Endothelial cell of umbilical vein (primary cell): ENCODE results near the gene SAXO1.

Experiments
- CTCF ChIP-seq, 2 donors: IDR thresholded peaks; 1 replicate in 1 of 2; 2 replicates in 1 of 2; pipeline ENCODE4 v1.5.1; 2011; ENCODE audit warnings: low read length in 2 of 2, mild to moderate bottlenecking in 2 of 2, moderate library complexity in 2 of 2, control low read depth in 1 of 2, inconsistent platforms in 1 of 2, low read depth in 1 of 2; ENCODE audit not compliant: insufficient read depth in 1 of 2; ENCODE audit errors: extremely low read depth in 1 of 2
- EZH2 ChIP-seq: IDR thresholded peaks from 2 replicates; pipeline ENCODE4 v1.6.1; 2012; ENCODE audit warnings: borderline replicate concordance, low read depth, mild to moderate bottlenecking, moderate library complexity, low read length, inconsistent platforms; ENCODE audit not compliant: severe bottlenecking
- FOS ChIP-seq: IDR thresholded peaks from 2 replicates; pipeline ENCODE4 v1.6.1; 2011; ENCODE audit warnings: mild to moderate bottlenecking, low read length, moderate library complexity, borderline replicate concordance; ENCODE audit not compliant: insufficient read depth
- JUN ChIP-seq: IDR thresholded peaks from 2 replicates; pipeline ENCODE4 v1.6.1; 2011; ENCODE audit warnings: borderline replicate concordance, low read depth; ENCODE audit not compliant: insufficient read length, insufficient read depth
- MYC ChIP-seq: IDR thresholded peaks from one replicate; pipeline ENCODE4 v1.6.1; 2011; ENCODE audit warnings: mild to moderate bottlenecking, low read depth, low read length
- POLR2A ChIP-seq: IDR thresholded peaks from 2 replicates; pipeline ENCODE4 v1.6.1; 2012; ENCODE audit warnings: low read depth, mild to moderate bottlenecking, control low read depth, low read length
- POLR2AphosphoS5 ChIP-seq: IDR thresholded peaks from 2 replicates; pipeline ENCODE4 v1.6.1; 2012; ENCODE audit warnings: low read depth, mild to moderate bottlenecking, control low read depth, low read length, moderate library complexity; ENCODE audit not compliant: insufficient read depth
- TF ChIP-seq, protein P1 (sequence below): IDR thresholded peaks from 2 replicates; pipeline ENCODE4 v1.6.1; 2011; ENCODE audit not compliant: insufficient read depth, insufficient read length

DNA sequence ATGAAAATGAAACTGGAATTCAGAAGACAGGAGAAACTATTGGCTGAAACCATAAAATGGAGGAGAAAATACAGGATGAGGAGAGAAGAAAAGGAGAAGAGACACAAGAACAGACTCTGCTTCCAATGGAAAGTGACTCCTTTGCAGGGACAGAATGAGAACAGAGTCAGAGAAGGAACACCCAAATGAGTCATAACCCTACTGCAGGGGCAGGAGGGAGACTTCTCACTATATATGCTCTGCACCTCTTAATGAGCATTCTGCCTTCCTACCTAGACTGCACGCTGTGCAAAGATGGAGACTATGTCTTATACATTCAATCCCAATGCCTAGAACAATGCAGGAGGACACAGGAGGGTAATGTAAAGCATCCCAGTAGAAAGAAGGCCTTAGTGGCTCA lies 2.1 kb downstream of the SAXO1 start:
- TF ChIP-seq CTCF (IDR thresholded peaks at IDR 0.05; ENCODE audit: extremely low read depth in 1 of 2, insufficient read depth in 1 of 2, low read depth in 1 of 2, low read length in 2 of 2) (no peak), EZH2 (no peak), POLR2AphosphoS5 (no peak), POLR2A (no peak), MYC (no peak), FOS (no peak), JUN (no peak)
- TF ChIP-seq, protein P1, sequence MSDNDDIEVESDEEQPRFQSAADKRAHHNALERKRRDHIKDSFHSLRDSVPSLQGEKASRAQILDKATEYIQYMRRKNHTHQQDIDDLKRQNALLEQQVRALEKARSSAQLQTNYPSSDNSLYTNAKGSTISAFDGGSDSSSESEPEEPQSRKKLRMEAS: no peak
